ENCODE measurements around the gene BIRC3.
A peak's percentile ranks its signal among the peaks of the same experiment; 100 is the strongest.
"Not testable (repeated sequence)": the region's sequence is repeated elsewhere in the genome, so short reads cannot be mapped to it uniquely, and the experiment has no call there.

The BIRC3 gene

DNA sequence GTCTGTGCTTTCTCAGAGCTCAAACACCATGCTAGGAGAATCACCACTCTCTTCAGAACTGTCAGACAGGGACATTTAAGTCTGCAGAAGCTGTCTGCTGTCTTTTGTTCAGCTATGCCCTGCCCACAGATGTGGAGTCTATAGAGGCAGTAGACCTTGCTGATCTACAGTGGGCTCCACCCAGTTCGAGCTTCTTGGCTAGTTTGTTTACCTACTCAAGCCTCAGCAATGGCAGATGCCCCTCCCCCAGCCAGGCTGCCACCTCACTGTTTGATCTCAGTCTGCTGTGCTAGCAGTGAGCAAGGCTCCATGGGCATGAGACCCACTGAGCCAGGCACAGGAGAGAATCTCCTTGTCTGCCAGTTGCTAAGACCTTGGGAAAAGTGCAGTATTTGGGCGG, 16.4 kb upstream of the BIRC3 start:
- DNase-seq, result not testable (repeated sequence)

DNA sequence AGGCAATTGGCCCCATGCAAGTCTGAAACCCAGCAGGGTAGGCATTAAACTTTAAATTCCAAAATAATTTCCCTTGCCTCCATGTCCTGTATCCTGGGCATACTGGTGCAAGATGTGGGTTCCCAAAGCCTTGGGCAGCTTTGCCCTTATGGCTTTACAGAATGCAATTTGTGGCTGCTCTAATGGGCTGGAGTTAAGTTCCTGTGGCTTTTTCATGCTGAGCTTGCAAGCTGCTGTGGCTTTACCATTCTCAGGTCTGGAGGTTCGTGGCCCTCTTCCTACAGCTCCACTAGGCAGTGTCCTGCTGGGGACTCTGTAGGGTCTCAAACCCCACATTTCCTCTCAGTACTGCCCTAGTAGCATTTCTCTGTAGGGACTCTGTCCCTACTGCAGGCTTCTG, 15.0 kb upstream of the BIRC3 start:
- no peak for DNase-seq

DNA sequence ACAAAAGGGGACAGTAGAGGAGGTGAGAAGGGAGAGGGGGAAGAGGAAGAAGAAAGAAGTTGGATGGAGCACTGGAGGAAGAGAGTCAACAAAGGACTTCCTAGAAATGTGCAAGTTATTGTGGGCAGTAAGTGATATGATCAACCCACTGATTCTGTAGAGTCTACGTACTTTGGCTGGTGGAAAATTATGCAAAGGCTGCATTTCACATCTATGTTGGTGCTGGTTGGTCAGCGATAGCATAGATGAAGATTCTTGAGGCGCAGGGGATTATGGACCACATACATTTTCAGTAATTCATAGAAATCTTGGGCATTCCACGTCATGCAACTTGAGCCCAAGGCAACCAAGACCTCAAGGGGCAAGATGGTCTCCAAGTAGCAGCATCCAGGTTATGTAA, 12.6 kb upstream of the BIRC3 start:
- DNase-seq, result no peak

DNA sequence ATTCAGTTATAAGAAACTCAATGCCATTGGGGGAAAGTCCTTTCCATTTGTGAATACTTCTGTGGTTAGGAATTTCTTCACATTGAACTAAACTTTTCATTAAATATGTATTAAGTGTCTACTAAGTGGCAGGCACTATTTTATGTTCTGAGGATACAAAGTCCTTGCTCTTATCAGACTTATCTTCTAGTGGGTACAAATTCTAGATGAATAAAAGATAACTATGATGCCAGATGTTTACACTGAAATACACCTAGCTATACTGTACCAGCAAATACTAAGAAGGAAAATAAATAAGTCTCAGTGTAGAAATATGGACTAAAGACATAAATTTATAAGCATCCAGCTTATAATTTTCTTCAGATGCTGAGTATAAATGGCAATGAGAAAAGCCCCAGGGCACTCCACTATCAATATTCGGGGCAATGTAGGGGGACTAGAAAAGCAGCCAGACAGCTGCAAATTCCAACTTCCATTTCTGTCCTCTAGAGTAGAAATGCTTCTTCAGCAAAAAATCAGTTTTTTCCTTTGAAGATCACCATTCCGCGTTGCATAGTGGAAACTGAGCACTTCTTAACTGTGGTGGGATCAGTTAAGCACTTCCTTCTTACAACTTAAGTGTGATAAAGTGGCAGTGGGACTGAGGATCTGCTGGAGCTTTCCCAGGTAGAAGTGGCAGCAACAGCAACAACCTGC, 11.8 kb upstream of the BIRC3 start:
- no peak for DNase-seq

DNA sequence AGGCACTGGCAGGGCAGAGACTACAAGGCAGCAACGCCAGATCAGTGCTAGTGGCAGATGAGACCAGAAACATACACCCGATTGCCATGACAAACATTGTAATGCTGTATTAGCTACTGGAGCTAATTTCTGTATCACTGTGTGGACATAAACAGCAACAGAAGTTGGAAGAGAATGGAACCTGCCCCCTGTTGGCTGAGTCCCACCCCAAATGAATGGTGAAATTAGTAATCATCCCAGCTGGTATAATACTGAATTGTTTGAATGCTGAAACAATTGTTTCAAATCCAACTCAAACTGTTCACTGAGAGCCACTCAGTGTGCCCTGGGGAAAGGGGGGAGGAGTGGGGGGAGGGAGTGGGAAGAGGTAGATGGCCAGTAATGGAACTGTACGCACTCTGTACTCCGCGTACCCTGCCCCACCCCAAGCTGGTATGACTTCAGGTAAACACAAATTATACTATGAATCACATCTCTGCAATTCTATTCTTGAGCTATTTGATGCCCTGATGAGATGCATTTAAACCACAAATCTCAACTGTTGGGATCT, 11.2 kb upstream of the BIRC3 start:
- no peak for DNase-seq

DNA sequence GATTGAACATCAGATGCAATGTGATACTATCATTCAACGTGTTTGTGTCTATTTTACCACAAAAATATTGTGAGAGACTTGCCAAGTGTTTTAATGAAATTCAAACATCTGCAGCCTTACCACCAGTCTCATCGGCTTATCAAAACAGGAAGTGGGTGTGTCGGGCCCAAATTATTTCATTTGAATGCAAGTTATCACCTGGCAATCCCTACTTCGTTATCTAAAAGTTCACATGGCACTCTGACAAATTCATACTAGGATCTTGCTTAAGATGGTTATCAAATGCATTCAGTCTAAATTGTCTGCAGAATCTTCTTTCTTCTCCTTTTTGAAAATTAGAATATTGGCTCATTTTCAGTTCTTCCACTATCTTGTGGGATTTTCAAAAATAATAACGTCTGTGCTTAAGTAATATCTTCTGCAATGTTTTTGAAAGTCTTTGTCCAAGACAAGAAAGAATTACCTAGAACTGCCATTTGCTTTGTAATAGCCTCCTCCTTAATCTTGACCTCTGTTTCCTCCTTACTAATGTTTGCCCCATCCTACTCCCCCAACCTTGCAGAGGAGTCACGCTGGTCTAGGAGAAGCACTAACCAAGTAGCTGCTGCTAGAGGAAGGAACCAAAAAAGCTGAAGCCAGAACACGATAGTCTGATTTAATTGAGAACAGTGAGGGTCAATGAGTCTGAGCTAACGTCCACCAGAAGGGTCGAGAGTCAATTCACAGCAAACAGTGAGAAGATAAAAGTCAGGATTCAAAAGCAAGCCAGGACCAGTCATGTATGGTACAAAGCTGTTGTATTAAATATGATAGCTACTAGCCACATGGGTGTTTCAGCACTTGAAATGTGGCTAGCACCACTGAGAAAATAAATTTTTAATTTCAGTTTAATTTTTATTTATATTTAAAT, 10.2 kb upstream of the BIRC3 start:
- no peak for DNase-seq

DNA sequence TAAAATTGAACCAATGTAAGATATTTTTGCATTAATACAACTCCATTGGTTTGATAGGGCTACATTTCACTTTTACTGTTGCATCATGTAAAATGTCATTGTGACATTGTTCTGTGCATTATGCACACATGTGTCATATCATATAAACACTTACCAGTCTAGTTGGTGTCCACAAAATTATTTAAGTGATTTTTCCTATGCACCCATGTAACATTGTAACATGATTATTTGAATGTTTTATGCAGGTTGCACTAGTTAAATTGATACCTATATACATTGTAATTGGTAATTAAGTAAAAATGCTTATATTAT, 9.6 kb upstream of the BIRC3 start:
- no peak for DNase-seq

DNA sequence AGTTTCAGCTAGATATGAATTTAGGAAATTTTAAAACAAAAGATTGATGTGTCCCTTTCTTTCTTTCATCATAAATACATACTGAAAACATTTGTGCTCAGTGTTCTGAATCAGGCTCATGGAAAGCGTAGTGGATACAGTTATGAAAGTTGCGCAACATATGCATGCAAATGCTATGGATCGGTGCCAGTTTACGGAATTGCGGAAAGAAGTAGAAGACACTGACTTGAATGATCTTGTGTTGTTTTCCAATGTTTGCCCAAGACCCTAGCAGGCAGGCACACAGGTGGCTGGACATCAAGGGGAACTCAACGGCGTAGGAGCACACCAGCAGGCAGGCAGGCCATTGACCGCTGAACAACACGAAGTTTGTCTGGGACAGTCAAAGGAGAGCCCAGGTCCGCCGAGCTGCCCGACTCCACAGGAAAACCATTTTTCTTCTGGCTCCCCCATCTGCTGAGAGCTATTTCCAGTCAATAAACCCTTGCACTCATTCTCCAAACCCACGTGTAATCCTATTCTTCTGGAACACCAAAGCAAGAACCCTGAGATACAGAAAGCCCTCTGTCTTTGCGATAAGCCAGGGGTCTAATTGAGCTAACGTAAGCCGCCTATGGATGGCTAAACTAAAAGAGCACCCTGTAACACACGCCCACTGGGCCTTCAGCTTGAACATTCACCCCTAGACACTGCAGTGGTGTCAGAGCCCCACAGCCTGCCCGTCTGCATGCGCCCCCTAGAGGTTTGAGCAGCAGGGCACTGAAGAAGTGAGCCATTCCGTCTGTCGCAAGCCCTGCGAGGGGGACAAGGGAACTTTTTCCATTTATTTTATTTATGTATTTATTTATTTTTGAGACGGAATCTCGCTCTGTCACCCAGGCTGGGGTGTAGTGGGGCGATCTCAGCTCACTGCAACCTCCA, 7.4 kb upstream of the BIRC3 start:
- peak; percentile 62 for DNase-seq

DNA sequence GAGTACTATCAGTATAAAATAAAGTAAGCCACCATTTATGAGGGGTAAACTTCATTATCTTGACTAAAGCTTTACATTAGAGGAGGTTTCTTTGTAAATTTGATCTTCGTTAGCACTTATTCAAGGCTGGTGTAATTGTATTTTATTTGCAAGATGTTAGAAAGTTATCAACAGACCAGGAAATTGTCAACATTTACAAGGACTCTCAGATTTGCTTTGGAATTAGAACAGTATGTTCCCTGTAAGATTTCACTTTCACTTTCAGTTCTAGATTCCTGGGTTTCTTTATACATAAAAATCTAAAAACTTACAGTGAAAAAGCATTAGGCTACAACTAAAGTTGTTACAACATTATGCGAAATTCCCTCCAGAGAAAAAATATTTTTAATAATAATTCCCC, 4.6 kb upstream of the BIRC3 start:
- DNase-seq, result no peak

DNA sequence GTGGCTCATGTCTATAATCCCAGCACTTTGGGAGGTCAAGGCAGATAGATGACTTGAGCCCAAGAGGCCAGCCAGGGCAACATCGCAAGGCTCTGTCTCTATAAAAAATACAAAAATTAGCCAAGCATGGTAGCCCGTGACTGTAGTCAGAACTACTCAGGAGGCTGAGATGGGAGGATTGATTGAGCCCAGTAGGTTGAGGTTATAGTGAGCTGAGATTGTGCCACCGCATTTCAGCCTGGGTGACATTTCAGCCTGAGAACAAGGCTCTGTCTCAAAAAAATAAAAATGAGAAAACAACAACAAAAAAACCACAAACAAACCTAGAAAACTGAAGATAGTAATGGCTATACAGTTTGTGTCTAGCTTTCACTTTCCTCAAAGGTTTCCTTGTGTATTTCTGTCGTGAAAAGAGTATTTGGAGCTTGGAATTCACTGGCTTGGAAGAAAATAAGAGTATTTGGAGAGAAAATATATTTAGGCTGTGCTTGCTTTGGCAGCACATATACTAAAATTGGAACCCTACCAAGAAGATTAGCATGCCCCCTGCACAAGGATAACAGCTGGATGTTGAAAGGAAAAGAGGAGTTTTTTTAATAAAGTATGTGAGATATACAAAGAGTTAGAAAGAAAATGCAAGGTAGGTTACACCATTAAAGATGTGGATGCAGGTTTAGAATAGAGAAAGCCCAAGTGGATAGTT, 3.9 kb upstream of the BIRC3 start:
- no peak for DNase-seq

DNA sequence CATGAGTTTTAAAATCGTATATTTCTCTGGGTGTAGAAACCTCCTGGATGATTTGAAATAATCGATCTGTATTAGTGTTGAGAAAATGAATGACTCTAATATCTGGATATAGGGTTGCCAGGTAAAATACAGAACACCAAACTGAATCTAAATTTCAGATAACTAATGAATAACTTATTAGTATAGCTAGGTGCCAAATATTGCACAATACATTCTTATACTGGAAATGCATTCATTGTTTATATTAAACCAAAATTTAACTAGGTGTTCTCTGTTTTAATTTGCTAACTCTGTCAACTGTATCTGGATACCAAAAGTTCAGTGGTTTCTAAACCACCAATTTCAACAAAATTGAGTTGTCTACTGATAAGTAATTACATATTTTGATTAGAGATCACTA, 2.5 kb upstream of the BIRC3 start:
- DNase-seq, result no peak

DNA sequence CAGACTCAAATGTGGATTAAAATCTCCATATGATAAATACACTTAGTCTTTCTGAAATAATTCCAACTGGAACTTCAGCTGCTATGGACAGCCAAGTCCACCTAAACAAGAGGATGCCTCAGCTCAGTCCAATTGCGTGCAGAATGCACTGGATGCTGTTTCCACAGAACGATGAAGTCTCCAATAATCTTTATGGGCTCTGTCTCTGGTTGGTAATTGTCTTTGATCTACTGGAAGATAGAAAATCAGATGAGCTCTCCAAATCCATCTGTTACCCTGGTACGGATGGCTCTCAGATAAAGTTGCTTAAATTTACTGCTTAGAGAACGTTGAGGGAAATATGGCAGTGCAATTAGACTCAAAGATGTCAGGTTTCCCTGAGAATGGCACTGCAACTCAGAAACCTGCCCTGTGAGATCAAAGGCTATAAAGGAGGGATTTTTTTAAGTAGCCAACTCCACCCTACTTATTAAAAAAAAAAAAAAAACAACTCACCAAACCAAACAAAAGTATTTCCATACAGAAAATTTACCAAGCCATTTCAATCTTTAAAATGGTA, 859 bp upstream of the BIRC3 start:
- no peak for DNase-seq

DNA sequence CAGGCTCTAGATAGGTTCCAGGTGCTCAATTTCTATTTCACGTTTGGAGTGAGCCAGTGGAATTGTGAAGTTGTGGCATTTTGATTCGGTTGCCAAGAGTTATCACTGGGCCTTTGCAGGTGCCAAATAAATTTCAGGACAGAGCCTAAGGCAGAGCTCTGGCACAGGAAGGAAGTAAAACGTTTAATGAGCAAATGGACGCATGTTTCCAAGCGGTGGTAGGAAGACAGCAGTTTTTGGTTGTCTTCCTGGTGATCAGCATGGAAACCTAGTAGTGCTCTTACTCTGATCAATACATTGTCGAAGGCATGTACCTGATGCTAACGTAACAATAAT, 452 bp downstream of the BIRC3 start:
- no peak for DNase-seq

DNA sequence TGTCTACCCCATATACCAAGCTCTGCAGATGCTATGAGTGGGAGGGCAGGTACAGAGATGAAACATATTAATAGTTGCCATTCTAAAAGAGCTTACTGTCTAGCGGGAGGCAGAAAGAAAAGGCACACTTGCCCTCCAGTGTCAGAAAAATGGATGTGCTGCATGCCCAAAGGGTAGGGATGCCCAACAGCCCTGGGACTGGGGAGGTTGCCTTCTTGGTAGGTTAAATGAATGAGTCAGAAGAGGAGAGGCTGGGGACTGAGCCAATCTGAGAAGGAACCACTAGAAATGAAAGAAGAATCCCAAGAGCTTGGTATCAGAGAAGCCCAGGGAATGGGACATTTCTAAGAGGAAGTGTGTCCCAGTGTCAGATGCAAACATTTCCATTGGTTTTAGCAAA, 1.2 kb downstream of the BIRC3 start:
- DNase-seq, result peak; percentile 73

DNA sequence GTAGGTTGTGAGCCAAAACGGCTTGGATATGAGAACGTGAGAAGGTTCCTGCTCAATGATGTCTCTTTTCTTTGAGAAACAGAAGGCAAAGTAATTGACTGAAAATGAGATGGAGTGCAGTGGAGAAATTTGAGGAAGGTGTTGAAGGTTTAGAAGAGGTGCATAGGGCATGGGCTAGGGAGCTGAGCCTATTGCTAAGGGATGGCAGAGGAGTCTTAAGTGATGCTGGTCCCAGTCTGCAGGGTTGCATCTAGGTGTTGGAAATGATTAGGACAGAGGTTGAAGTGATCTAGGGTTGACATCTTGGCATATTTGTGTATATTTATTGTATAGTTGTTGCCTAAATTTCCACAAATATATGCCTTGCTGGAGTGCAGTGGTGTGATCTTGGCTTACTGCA, 2.3 kb downstream of the BIRC3 start:
- no peak for DNase-seq

DNA sequence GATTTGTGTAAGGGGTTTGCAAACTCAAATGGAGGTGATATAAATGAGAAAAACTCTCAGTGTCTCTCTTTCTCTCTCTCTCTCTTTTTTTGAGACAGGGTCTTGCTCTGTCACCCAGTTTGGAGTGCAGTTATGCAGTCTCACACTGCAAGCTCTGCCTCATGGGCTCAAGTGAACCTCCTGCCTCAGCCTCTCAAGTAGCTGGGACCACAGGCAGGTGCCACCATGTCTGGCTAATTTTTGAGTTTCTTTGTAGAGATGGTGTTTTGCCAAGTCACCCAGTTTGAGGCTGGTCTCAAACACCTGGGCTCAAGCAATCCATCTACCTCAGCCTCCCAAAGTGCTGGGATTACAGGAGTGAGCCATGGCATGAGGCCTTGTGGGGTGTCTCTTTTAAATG, 2.9 kb downstream of the BIRC3 start:
- no peak for DNase-seq

DNA sequence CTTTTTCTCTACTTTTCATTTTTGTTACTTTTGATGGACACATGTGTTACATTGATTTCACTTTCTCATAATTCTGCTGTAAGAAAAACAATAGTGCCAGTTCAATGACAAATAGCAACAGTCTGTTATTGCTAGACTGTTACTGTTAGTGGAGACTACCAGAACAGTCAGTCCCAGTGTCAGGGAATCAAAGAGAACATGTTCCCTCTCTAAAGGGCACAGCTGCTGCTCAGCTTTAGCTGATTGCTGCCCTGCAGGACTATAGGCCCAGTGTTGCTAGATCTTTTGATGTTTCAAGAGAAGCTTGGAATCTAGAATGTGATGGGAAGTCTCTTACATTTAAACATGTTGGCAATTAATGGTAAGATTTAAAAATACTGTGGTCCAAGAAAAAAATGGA, 3.4 kb downstream of the BIRC3 start:
- no peak for DNase-seq

DNA sequence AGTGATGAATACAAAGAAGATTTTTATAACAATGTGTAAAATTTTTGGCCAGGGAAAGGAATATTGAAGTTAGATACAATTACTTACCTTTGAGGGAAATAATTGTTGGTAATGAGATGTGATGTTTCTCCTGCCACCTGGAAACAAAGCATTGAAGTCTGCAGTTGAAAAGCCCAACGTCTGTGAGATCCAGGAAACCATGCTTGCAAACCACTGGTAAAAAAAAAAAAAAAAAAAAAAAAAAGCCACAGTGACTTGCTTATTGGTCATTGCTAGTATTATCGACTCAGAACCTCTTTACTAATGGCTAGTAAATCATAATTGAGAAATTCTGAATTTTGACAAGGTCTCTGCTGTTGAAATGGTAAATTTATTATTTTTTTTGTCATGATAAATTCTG, 5.3 kb downstream of the BIRC3 start:
- no peak for DNase-seq

DNA sequence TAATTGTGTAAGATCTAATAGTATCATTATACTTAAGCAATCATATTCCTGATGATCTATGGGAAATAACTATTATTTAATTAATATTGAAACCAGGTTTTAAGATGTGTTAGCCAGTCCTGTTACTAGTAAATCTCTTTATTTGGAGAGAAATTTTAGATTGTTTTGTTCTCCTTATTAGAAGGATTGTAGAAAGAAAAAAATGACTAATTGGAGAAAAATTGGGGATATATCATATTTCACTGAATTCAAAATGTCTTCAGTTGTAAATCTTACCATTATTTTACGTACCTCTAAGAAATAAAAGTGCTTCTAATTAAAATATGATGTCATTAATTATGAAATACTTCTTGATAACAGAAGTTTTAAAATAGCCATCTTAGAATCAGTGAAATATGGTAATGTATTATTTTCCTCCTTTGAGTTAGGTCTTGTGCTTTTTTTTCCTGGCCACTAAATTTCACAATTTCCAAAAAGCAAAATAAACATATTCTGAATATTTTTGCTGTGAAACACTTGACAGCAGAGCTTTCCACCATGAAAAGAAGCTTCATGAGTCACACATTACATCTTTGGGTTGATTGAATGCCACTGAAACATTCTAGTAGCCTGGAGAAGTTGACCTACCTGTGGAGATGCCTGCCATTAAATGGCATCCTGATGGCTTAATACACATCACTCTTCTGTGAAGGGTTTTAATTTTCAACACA, 6.4 kb downstream of the BIRC3 start:
- DNase-seq, result no peak

DNA sequence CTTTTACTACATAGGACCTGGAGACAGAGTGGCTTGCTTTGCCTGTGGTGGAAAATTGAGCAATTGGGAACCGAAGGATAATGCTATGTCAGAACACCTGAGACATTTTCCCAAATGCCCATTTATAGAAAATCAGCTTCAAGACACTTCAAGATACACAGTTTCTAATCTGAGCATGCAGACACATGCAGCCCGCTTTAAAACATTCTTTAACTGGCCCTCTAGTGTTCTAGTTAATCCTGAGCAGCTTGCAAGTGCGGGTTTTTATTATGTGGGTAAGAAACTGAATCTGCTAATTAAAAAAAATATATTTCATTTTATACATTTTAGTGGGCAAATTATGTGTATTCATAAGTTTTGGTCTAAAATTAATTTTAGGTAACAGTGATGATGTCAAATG, 7.8 kb downstream of the BIRC3 start:
- no peak for DNase-seq

DNA sequence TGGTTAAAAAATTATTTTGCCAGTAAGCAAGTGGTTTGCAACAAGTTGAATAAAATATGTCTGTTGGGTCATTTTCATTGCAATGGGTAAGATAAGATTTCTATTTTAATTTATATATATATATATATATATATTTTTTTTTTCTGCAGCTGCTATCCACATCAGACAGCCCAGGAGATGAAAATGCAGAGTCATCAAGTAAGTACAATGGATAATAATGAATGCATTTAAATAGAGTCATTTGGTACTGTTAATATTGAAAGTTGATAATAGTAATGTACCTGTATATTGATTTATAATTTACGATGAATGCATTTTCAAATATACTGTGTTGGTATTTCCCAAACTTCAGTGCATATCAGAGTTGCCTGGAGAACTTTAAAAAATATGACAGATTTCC, 11.5 kb downstream of the BIRC3 start:
- no peak for DNase-seq

DNA sequence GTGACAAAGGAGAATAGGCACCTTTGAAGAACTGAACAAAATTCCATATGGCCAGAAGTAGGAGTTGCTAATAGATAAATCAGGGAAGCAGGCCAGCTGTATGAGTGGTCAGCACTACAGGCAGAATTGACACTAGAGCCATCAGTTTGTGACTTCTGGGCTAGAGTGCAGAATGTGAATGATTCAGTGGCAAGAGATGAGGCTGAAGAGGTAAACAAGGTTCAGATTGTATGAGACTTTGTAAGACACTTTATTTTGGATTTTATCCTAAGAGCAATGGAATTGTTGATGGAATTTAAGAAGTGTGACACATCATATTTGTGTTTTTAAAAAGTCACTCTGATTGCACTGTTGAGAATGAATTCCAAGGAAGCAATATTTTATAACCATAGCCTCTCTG, 12.9 kb downstream of the BIRC3 start:
- DNase-seq, result no peak
